Heart left ventricle (tissue), 16 donors: Measurements from ENCODE around the gene CPNE8. TPM values are rescaled to one million over a fixed set of nuclear protein-coding genes. Genes with fewer than 3 reads are reported as not detected.
A peak's percentile ranks its signal among the peaks of the same experiment; 100 is the strongest.

Experiments
- ATAC-seq, 4 donors: fragments of 200-7000 bp; cut with Tn5 transposase; one replicate each; pipeline ENCODE4 v1.9.1; 2020 to 2022; ENCODE audit warnings: moderate library complexity in 4 of 4, mild to moderate bottlenecking in 3 of 4, moderate number of reproducible peaks in 1 of 4
- DNase-seq, 5 donors: peaks; one replicate each; pipeline ENCODE4 v3.0.0-alpha.2; 2020
- H3K27ac ChIP-seq, 12 donors: fragments of 200-600 bp; sonication (generic) in 4 of 12; one replicate each; pipeline versions ENCODE4 v1.5.0 to v1.8.0; 2016 to 2022; ENCODE audit warnings: mild to moderate bottlenecking in 2 of 12
- H3K27me3 ChIP-seq, 9 donors: fragments of 200-600 bp; sonication (generic) in 2 of 9; one replicate each; pipeline versions ENCODE4 v1.5.1 to v1.8.0; 2016 to 2022; ENCODE audit warnings: mild to moderate bottlenecking in 3 of 9
- H3K36me3 ChIP-seq, 9 donors: fragments of 200-600 bp; sonication (generic) in 2 of 9; one replicate each; pipeline versions ENCODE4 v1.5.0 to v1.8.0; 2018 to 2022; ENCODE audit warnings: mild to moderate bottlenecking in 2 of 9
- H3K4me1 ChIP-seq, 12 donors: fragments of 200-600 bp; sonication (generic) in 4 of 12; one replicate each; pipeline versions ENCODE4 v1.5.0 to v1.8.0; 2016 to 2022; ENCODE audit warnings: mild to moderate bottlenecking in 3 of 12
- H3K4me3 ChIP-seq, 12 donors: fragments of 200-600 bp; sonication (generic) in 4 of 12; one replicate each; pipeline versions ENCODE4 v1.5.0 to v1.8.0; 2017 to 2022; ENCODE audit warnings: mild to moderate bottlenecking in 9 of 12, moderate library complexity in 4 of 12
- H3K9me3 ChIP-seq, 12 donors: fragments of 200-600 bp; sonication (generic) in 4 of 12; one replicate each; pipeline versions ENCODE4 v1.5.0 to v1.8.0; 2016 to 2022; ENCODE audit warnings: mild to moderate bottlenecking in 1 of 12
- CTCF ChIP-seq, 12 donors: fragments of 200-600 bp; sonication (generic) in 4 of 12; IDR thresholded peaks; one replicate each; pipeline versions ENCODE4 v1.5.0 to v1.8.0; 2018 to 2022; ENCODE audit warnings: antibody characterized with exemption in 12 of 12, mild to moderate bottlenecking in 5 of 12
- POLR2A ChIP-seq, 2 donors: fragments of 450-650 bp; IDR thresholded peaks; one replicate each; pipeline ENCODE4 v1.6.1; 2017; ENCODE audit warnings: antibody characterized with exemption in 2 of 2, mild to moderate bottlenecking in 2 of 2, moderate library complexity in 2 of 2
- WGBS, 4 donors: extraction: QIAGEN DNeasy Blood & Tissue Kit in 2 of 4; methylation state at CpG; one replicate each; pipeline versions ENCODE4 v1.1.5 to v1.1.7; 2013 to 2018; 5-methylcytosine and 5-hydroxymethylcytosine counted together
- intact Hi-C, 10 donors: fragments of 100-400 bp; cut with DNase I; formaldehyde crosslinking; loops; one replicate each; pipeline versions ENCODE4 v1.11.1 to v1.14.2; 2022
- polyA plus RNA-seq, 2 donors: library from polyadenylated mRNA; stranded (reverse); fragments of 200-250 nt; gene quantifications; one replicate each; pipeline ENCODE4 v1.2.3, GENCODE V29; 2013
- total RNA-seq, 9 donors: library from RNA; depleted of rRNA in 2 of 9; stranded (reverse); fragments of >200 nt in 2 of 9; fragmentation: NEBNext Ultra II Directional in 3 of 9; extraction: Animal tissue kit (Norgen Biotek cat#: 25700) in 3 of 9; gene quantifications; one replicate each; pipeline versions ENCODE4 v1.1.0 to v1.2.4, GENCODE V29; 2016 to 2023
- donor health status: ischemic (EF 13 %, LVEDD 7.1; RV severe dilation, severe dysfunction).
- donor health status: healthy with polysubstance abuse.
- donor health status: DM: no; HTN: yes; CAD: no.
- donor health status: DM: no; HTN: no; CAD: no.
- donor health status: ischemic (EF 25% LVEDD 6.9; RV normal size, moderate dysfunction).
- donor health status: ischemic (EF 25% LVEDD 5.7; RV mildly dilated, moderate dysfunction).
- donor health status: healthy.
- donor health status: DM: yes; HTN: yes; CAD: no.
- donor health status: ischemic (EF 35%, LVEDD 5.7; RV mildly dilated, moderate dysfunction).
- donor health status: nonischemic (EF 11% LVEDD 7.7; RV severe dilation, severe dysfunction).
- donor health status: DM: yes; HTN: yes; CAD: no.
- donor health status: PGD.
- donor health status: ischemic (EF 29% LVEDD 5.4; RV normal size, mild dysfunction).
- donor health status: nonischemic (EF 23%, LVEDD 6.1; RV moderate dilation, normal function).

The CPNE8 gene
- total and polyA plus RNA-seq, 11 donors = 2.9 to 15.1 (median 4.5) TPM

DNA sequence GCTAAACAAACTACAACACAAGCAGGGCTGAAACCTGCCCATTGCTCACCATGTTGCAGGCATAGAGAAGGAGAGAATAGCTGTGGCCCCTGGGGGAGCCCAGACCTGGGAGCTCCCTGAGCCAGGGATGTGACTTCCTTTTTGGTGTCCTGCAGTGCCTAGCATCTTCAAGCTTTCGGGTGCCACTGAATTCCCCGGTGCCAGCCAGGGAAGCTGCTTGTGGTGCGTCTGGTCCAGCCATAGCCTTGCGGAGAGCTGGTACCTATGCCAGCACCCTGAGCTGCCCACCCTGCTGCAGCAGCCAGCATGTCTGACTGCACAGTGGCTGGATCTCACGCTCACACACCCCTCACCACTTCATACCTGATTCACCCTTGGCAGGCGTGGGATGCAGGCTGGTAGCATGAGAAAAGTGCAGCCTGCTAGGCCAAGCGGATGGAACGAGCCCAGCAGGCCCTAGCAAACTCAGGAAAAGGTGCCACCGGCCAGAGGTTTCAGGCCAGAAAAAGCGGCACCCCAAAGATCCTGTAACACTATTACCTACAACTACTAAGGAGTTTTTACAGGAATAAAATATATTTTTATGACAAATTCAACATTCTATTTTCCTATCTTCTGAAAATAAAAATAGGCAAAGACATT is 183.7 kb downstream of the CPNE8 start:
- 92 to 97% (median 93%) methylated on average over 8 to 10 of the region's 10 CpGs for WGBS, 4 donors
- peaks cover 0 to 13% (median 0%) of the 10 kb centered on the region in 12 donors for H3K9me3 ChIP-seq
- no peak overlapping the region for H3K4me3 ChIP-seq
- DNase-seq = no peak
- no peaks in the 10 kb centered on the region for H3K27me3 ChIP-seq
- TF ChIP-seq CTCF (IDR thresholded peaks at IDR 0.05) (no peak), POLR2A (IDR thresholded peaks at IDR 0.05) (no peak)
- H3K4me1 ChIP-seq = no peaks in the 10 kb centered on the region
- intact Hi-C loops = no loop called here
- no peak for ATAC-seq
- H3K36me3 ChIP-seq = peaks cover 0 to 31% (median 8%) of the 10 kb centered on the region in 9 donors
- H3K27ac ChIP-seq = no peak overlapping the region

GRCh38 chr12:38720661-38721060 is 184.7 kb downstream of the CPNE8 start:
- TF ChIP-seq CTCF (IDR thresholded peaks at IDR 0.05) (no peak), POLR2A (IDR thresholded peaks at IDR 0.05) (no peak)
- intact Hi-C loops = no loop called here
- H3K36me3 ChIP-seq = peaks cover 0 to 31% (median 8%) of the 10 kb centered on the region in 9 donors
- ATAC-seq = no peak
- H3K4me1 ChIP-seq = no peaks in the 10 kb centered on the region
- no peak overlapping the region for H3K4me3 ChIP-seq
- H3K27ac ChIP-seq = no peak overlapping the region
- 89 to 97% (median 91%) methylated on average over 9 of the region's 9 CpGs for WGBS, 4 donors
- H3K27me3 ChIP-seq = no peaks in the 10 kb centered on the region
- H3K9me3 ChIP-seq = peaks cover 0 to 20% (median 3%) of the 10 kb centered on the region in 12 donors
- peak in 1 of 5 donors; percentile 40 for DNase-seq

GRCh38 chr12:38713294-38713693 is 192.1 kb downstream of the CPNE8 start:
- intact Hi-C loops = no loop called here
- H3K4me1 ChIP-seq = no peaks in the 10 kb centered on the region
- no peak for ATAC-seq
- H3K9me3 ChIP-seq = peaks cover 0 to 20% (median 3%) of the 10 kb centered on the region in 12 donors
- no peaks in the 10 kb centered on the region for H3K27me3 ChIP-seq
- DNase-seq = no peak
- H3K27ac ChIP-seq = no peak overlapping the region
- WGBS, 4 donors = 76 to 85% (median 79%) methylated on average over 6 of the region's 6 CpGs
- no peak for TF ChIP-seq POLR2A (IDR thresholded peaks at IDR 0.05)
- no peak for TF ChIP-seq CTCF (IDR thresholded peaks at IDR 0.05)
- H3K4me3 ChIP-seq = no peak overlapping the region
- H3K36me3 ChIP-seq = no peaks in the 10 kb centered on the region

GRCh38 chr12:38711054-38711453 is 194.3 kb downstream of the CPNE8 start:
- TF ChIP-seq POLR2A (IDR thresholded peaks at IDR 0.05) = no peak
- no peak for TF ChIP-seq CTCF (IDR thresholded peaks at IDR 0.05)
- no peak for DNase-seq
- no peak overlapping the region for H3K4me3 ChIP-seq
- no peaks in the 10 kb centered on the region for H3K4me1 ChIP-seq
- ATAC-seq = no peak
- no peaks in the 10 kb centered on the region for H3K27me3 ChIP-seq
- H3K9me3 ChIP-seq = peaks cover 0 to 2% (median 0%) of the 10 kb centered on the region in 12 donors
- H3K36me3 ChIP-seq = peaks cover 0 to 4% (median 0%) of the 10 kb centered on the region in 9 donors
- WGBS, 4 donors = 79 to 89% (median 85%) methylated on average over 2 of the region's 2 CpGs
- intact Hi-C loops = no loop called here
- H3K27ac ChIP-seq = no peak overlapping the region
